NCI-H2029 (cell line): Measurements from ENCODE around the gene TTC23.
"Not testable (repeated sequence)": the region's sequence is repeated elsewhere in the genome, so short reads cannot be mapped to it uniquely, and the experiment has no call there.

Experiments used
- DNase-seq: peaks from one replicate; lab custom pipeline; 2025; lab: John Stamatoyannopoulos, UW

The TTC23 gene

GRCh38 chr15:99250001-99250400, 620 bp upstream of the TTC23 start:
- DNase-seq, result no peak

- no peak for DNase-seq
These were observed 1.2 kb downstream of the TTC23 start for GRCh38 chr15:99248000-99248715.

GRCh38 chr15:99247062-99247461, 2.3 kb downstream of the TTC23 start:
- DNase-seq, result no peak

- DNase-seq, result no peak
These were observed 5.1 kb downstream of the TTC23 start for GRCh38 chr15:99244306-99244705.

GRCh38 chr15:99241752-99242151, 7.6 kb downstream of the TTC23 start:
- no peak for DNase-seq

- no peak for DNase-seq
These were observed 9.7 kb downstream of the TTC23 start for GRCh38 chr15:99239545-99240198.

GRCh38 chr15:99238849-99239248, 10.5 kb downstream of the TTC23 start:
- no peak for DNase-seq

GRCh38 chr15:99234160-99234559, 15.2 kb downstream of the TTC23 start:
- not testable (repeated sequence) for DNase-seq

- DNase-seq, result no peak
These were observed 16.6 kb downstream of the TTC23 start for GRCh38 chr15:99232740-99233139.

- DNase-seq, result no peak
These were observed 18.5 kb downstream of the TTC23 start for GRCh38 chr15:99230867-99231266.

GRCh38 chr15:99228120-99228770, 21.1 kb downstream of the TTC23 start:
- DNase-seq, result peak; percentile 5

GRCh38 chr15:99226802-99227201, 22.6 kb downstream of the TTC23 start:
- no peak for DNase-seq

- DNase-seq, result no peak
These were observed 24.8 kb downstream of the TTC23 start for GRCh38 chr15:99224372-99225214.

GRCh38 chr15:99213187-99213811, 36.1 kb downstream of the TTC23 start:
- DNase-seq, result peak; percentile 35

- no peak for DNase-seq
These were observed 37.0 kb downstream of the TTC23 start for GRCh38 chr15:99212406-99212805.

GRCh38 chr15:99211926-99212325, 37.5 kb downstream of the TTC23 start:
- no peak for DNase-seq

GRCh38 chr15:99210334-99210733, 39.0 kb downstream of the TTC23 start:
- DNase-seq, result no peak

- no peak for DNase-seq
These were observed 40.1 kb downstream of the TTC23 start for GRCh38 chr15:99209326-99209725.

GRCh38 chr15:99207672-99208071, 41.7 kb downstream of the TTC23 start:
- no peak for DNase-seq

- DNase-seq, result no peak
These were observed 47.2 kb downstream of the TTC23 start for GRCh38 chr15:99202176-99202552.

- DNase-seq, result no peak
These were observed 47.8 kb downstream of the TTC23 start for GRCh38 chr15:99201408-99202175.
